HCT116 (cell line): ENCODE results near the gene PRRT1B.

Source experiments
- CEBPB ChIP-seq: IDR thresholded peaks from 2 replicates; pipeline ENCODE4 v1.6.1; 2012; ENCODE audit warnings: low read depth
- CTCF ChIP-seq, 3 experiments: fragments of 200-600 bp in 1 of 3; sonication (generic) in 1 of 3; IDR thresholded peaks in 2 of 3; conservative IDR thresholded peaks in 1 of 3; 2 replicates each; pipeline ENCODE4 v1.5.1; 2012 to 2017; ENCODE audit warnings: low read depth in 2 of 3, low read length in 2 of 3, antibody characterized with exemption in 1 of 3, borderline replicate concordance in 1 of 3, control low read depth in 1 of 3, mild to moderate bottlenecking in 1 of 3, mixed read lengths in 1 of 3, mixed run types in 1 of 3, moderate library complexity in 1 of 3; ENCODE audit not compliant: insufficient read depth in 1 of 3
- EZH2 ChIP-seq: fragments of 200-600 bp; sonication (generic); IDR thresholded peaks from 2 replicates; pipeline ENCODE4 v1.6.1; 2017; ENCODE audit warnings: antibody characterized with exemption, mixed run types
- EZH2phosphoT487 ChIP-seq: fragments of 200-600 bp; IDR thresholded peaks from 2 replicates; pipeline ENCODE4 v1.6.1; 2018; ENCODE audit warnings: antibody characterized with exemption, borderline replicate concordance
- MAX ChIP-seq: IDR thresholded peaks from 2 replicates; pipeline ENCODE4 v1.6.1; 2012
- POLR2A ChIP-seq: IDR thresholded peaks from 2 replicates; pipeline ENCODE4 v1.7.0; 2011; ENCODE audit warnings: borderline replicate concordance; ENCODE audit not compliant: insufficient read depth, insufficient read length; ENCODE audit errors: extremely low read depth
- POLR2AphosphoS5 ChIP-seq: IDR thresholded peaks from 2 replicates; pipeline ENCODE4 v1.6.1; 2011; ENCODE audit warnings: mild to moderate bottlenecking, low read depth, low read length, moderate library complexity
- RAD21 ChIP-seq: IDR thresholded peaks from 2 replicates; pipeline ENCODE4 v1.6.1; 2012; ENCODE audit warnings: low read depth, mild to moderate bottlenecking
- SIN3A ChIP-seq: IDR thresholded peaks from 2 replicates; pipeline ENCODE4 v1.6.1; 2012; ENCODE audit warnings: low read depth
- SRF ChIP-seq: IDR thresholded peaks from 2 replicates; pipeline ENCODE4 v1.6.1; 2012; ENCODE audit warnings: low read depth

- TF ChIP-seq POLR2A (no peak), SIN3A (no peak), MAX (no peak), CTCF (IDR thresholded peaks at IDR 0.05 in 2 of 3, conservative IDR thresholded peaks at IDR 0.05 in 1 of 3; ENCODE audit: borderline replicate concordance in 1 of 3, insufficient read depth in 1 of 3, low read depth in 2 of 3, low read length in 2 of 3) (no peak), POLR2AphosphoS5 (no peak), EZH2 (no peak), RAD21 (no peak), CEBPB (no peak), SRF (no peak), EZH2phosphoT487 (no peak)
Measured at GRCh38 chr9:131596430-131596743, 51.1 kb downstream of the PRRT1B start.
